A172 (cell line): ENCODE data around the gene FADD. TPM values are rescaled to one million over a fixed set of nuclear protein-coding genes. Genes with fewer than 3 reads are reported as not detected.
A peak's percentile ranks its signal among the peaks of the same experiment; 100 is the strongest.
"Not testable (repeated sequence)": the region's sequence is repeated elsewhere in the genome, so short reads cannot be mapped to it uniquely, and the experiment has no call there.

Source experiments
- DNase-seq: peaks from one replicate; pipeline ENCODE4 v3.0.0-alpha.2; 2015; ENCODE audit warnings: low spot score
- total RNA-seq: library from RNA; depleted of rRNA; stranded (reverse); fragments of >200 nt; shearing (Covaris generic); gene quantifications from 2 replicates; pipeline ENCODE4 v1.2.3, GENCODE V29; 2014

FADD gene
- total RNA-seq, 1 experiment from 2014 or later, result 66.0 TPM

GRCh38 chr11:70204466-70204799 lies 1.3 kb downstream of the FADD start:
- DNase-seq, result peak; percentile 33

DNA sequence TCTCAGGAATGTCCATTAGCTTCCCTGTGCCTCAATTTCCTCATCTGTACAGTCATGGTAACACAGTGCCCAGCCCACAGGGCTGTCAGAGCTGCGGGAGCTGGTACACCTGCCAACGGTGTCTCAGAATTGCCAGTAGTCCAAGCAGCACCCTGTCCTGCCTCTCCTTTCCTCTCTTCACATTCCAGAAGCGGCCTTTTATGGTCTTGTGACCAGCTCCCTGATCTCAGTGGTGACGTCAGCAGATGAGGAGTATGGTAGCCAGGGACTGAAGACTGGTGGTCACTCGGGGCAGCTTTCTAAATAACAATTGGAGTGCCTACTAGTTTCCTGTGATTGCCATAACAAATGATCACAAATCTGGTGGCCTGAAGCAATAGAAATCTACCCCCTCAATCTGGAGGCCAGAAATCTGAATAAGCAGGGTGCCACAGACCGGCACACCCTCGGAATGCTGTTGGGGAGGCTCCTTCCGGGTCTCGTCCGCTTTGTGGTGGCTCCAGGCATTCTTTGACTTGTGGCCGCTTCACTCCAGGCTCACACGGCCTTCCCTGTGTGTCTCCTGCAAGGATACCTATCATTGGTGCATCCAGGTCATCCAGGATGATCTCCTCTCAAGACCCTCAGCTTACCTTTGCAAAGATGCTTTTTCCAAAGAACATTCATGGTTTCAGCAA lies 2.1 kb downstream of the FADD start:
- DNase-seq, result no peak

GRCh38 chr11:70205766-70206165 lies 2.7 kb downstream of the FADD start:
- DNase-seq, result no peak

DNA sequence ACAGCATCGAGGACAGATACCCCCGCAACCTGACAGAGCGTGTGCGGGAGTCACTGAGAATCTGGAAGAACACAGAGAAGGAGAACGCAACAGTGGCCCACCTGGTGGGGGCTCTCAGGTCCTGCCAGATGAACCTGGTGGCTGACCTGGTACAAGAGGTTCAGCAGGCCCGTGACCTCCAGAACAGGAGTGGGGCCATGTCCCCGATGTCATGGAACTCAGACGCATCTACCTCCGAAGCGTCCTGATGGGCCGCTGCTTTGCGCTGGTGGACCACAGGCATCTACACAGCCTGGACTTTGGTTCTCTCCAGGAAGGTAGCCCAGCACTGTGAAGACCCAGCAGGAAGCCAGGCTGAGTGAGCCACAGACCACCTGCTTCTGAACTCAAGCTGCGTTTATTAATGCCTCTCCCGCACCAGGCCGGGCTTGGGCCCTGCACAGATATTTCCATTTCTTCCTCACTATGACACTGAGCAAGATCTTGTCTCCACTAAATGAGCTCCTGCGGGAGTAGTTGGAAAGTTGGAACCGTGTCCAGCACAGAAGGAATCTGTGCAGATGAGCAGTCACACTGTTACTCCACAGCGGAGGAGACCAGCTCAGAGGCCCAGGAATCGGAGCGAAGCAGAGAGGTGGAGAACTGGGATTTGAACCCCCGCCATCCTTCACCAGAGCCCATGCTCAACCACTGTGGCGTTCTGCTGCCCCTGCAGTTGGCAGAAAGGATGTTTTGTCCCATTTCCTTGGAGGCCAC lies 3.3 kb downstream of the FADD start:
- no peak for DNase-seq

- no peak for DNase-seq
These were observed 3.9 kb downstream of the FADD start for GRCh38 chr11:70206982-70207376.

- DNase-seq, result no peak
These were observed 4.5 kb downstream of the FADD start for GRCh38 chr11:70207531-70208131.

DNA sequence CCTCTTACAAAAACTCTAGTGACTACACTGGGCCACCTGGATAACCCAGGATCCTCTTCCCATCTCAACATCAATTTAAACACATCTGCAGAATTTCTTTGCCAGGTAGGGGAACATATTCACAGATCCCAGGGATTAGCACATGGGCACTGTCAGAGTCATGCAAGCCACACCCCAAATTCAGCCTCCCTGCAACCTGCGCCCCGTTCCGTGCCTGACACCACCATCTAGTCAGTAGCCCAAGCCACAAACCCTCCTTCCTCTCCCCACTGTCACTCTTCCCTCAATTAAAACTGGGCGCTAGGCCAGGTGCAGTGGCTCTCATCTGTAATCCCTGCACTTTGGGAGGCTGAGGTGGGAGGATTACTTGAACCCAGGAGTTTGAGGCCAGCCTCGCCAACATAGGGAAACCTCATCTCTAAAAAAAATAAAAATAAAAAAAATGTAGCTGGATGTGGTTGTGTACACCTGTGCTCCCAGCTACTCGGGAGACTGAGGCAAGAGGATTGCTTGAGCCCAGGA lies 6.4 kb downstream of the FADD start:
- DNase-seq, result no peak

DNA sequence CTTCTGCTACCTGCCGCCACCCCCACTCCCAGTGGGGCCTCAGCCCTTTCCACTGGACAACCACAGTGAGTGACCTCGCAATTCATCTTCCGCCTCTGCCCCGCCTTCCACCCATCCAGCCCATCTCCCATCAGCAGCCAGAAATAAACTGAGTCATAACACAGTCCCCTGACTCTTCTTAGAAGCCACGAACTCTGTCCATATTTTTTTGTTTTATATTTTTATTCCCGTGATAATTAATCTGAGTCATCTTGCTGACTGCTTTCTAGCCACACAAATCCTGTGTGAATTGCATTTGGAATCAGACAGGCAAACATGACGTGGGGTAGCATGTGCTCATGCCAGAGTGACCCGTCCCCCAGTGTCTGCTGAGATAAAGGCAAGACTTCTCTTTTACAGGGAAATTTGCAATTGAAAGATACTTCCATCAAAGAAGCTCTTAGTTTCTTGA lies 7.0 kb downstream of the FADD start:
- peak; percentile 58 for DNase-seq

DNA sequence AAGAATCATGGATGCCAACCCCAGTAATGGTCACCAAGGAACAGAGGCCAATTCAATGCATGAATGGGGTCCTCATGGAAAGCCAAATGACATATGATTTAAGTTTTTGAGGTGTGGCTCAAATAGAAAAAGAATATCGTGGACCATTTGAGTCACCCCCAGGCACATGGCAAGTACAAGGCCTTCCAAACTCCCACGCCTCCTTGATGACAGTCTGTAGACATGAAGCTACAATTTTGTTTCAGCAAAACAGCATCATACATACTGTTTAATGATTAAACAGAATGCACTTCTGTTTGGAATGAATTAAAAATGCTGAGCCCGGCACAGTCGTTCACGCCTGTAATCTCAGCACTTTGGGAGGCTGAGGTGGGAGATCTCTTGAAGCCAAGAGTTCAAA lies 7.4 kb downstream of the FADD start:
- DNase-seq, result no peak

- DNase-seq, result no peak
These were observed 9.2 kb downstream of the FADD start for GRCh38 chr11:70212227-70212811.

GRCh38 chr11:70217388-70217787 lies 14.3 kb downstream of the FADD start:
- DNase-seq, result not testable (repeated sequence)

- DNase-seq, result not testable (repeated sequence)
These were observed 15.0 kb downstream of the FADD start for GRCh38 chr11:70218076-70218475.

- DNase-seq, result no peak
These were observed 17.0 kb downstream of the FADD start for GRCh38 chr11:70220136-70220535.

DNA sequence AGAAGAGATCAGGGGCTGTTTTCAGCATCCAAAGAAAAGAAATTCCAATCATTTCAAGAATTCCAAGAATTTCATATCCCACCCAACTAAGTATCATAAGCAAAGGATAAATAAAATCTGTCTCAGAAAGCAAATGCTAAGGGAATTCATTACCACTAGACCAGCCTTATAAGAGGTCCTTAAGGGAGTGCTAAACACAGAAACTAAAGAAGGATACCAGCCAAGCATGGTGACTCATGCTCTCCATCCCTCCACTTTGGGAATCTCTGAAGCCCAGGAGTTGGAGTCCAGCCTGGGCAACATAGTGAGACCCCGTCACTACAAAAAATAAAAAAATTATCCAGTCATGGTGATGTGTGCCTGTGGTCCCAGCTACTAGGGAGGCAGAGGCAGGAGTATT lies 17.8 kb downstream of the FADD start:
- DNase-seq, result peak; percentile 83

GRCh38 chr11:70225681-70226177 lies 22.6 kb downstream of the FADD start:
- DNase-seq, result no peak

- no peak for DNase-seq
These were observed 23.1 kb downstream of the FADD start for GRCh38 chr11:70226183-70226582.

GRCh38 chr11:70226967-70227366 lies 23.9 kb downstream of the FADD start:
- no peak for DNase-seq

DNA sequence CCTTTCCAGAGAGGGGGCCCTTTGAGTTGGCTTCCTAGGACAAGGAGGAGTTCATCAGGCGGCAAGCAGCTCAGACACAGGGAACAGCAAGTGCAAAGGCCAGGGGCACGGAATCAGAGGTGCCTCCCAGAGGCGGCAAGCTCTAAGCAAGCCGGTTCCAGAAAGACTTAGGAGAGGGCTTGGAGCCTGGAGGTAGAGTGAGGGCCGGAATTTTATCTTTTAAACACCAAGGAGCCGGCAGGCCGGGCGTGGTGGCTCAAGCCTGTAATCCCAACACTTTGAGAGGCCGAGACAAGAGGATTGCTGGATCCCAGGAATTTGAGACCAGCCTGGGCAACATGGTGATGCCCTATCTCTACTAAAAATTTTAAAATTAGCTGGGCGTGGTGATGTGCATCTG lies 26.6 kb downstream of the FADD start:
- no peak for DNase-seq

- DNase-seq, result no peak
These were observed 27.2 kb downstream of the FADD start for GRCh38 chr11:70230151-70230839.

- DNase-seq, result no peak
These were observed 28.0 kb downstream of the FADD start for GRCh38 chr11:70230840-70231710.

GRCh38 chr11:70233034-70233433 lies 29.9 kb downstream of the FADD start:
- no peak for DNase-seq
